Stimulated activated CD4-positive, alpha-beta T cell treated with anti-CD3 and anti-CD28 coated beads, Interleukin-2, amount 100 ng/mL, for 4 hours (primary cell): ENCODE measurements around the gene GGACT.

Source experiments
- DNase-seq: peaks from one replicate; pipeline ENCODE4 v3.0.0-alpha.2; 2020; ENCODE audit warnings: low read depth

The GGACT gene

GRCh38 chr13:100513171-100513570 is 75.4 kb downstream of the GGACT start:
- no peak for DNase-seq

- DNase-seq = no peak
Measured at GRCh38 chr13:100512422-100512821, 76.2 kb downstream of the GGACT start.

- no peak for DNase-seq
Measured at GRCh38 chr13:100511466-100511865, 77.1 kb downstream of the GGACT start.

GRCh38 chr13:100510208-100510957 is 78.2 kb downstream of the GGACT start:
- DNase-seq = no peak

GRCh38 chr13:100508996-100509395 is 79.6 kb downstream of the GGACT start:
- no peak for DNase-seq

GRCh38 chr13:100508455-100508854 is 80.1 kb downstream of the GGACT start:
- no peak for DNase-seq

GRCh38 chr13:100506600-100507422 is 81.8 kb downstream of the GGACT start:
- no peak for DNase-seq

GRCh38 chr13:100506154-100506553 is 82.4 kb downstream of the GGACT start:
- peak; percentile 33 for DNase-seq

- DNase-seq = no peak
Measured at GRCh38 chr13:100503622-100504021, 85.0 kb downstream of the GGACT start.

GRCh38 chr13:100502446-100502845 is 86.1 kb downstream of the GGACT start:
- DNase-seq = no peak

- DNase-seq = no peak
Measured at GRCh38 chr13:100497389-100497788, 91.2 kb downstream of the GGACT start.

GRCh38 chr13:100495455-100495854 is 93.1 kb downstream of the GGACT start:
- no peak for DNase-seq

GRCh38 chr13:100493418-100493817 is 95.2 kb downstream of the GGACT start:
- no peak for DNase-seq

- no peak for DNase-seq
Measured at GRCh38 chr13:100491164-100491842, 97.3 kb downstream of the GGACT start.

GRCh38 chr13:100490692-100491091 is 97.9 kb downstream of the GGACT start:
- no peak for DNase-seq

- no peak for DNase-seq
Measured at GRCh38 chr13:100485265-100485664, 103.3 kb downstream of the GGACT start.

GRCh38 chr13:100484702-100485101 is 103.9 kb downstream of the GGACT start:
- no peak for DNase-seq

- DNase-seq = no peak
Measured at GRCh38 chr13:100483841-100484381, 104.7 kb downstream of the GGACT start.

GRCh38 chr13:100483139-100483538 is 105.5 kb downstream of the GGACT start:
- no peak for DNase-seq

- DNase-seq = no peak
Measured at GRCh38 chr13:100480676-100481075, 107.9 kb downstream of the GGACT start.
